Aorta (tissue), 5 donors: ENCODE data around the gene CREB3L2. TPM values are rescaled to one million over a fixed set of nuclear protein-coding genes. Genes with fewer than 3 reads are reported as not detected.

Source experiments
- ATAC-seq: fragments of 200-7000 bp; cut with Tn5 transposase; one replicate; pipeline ENCODE4 v1.9.1; 2022; ENCODE audit warnings: moderate library complexity; ENCODE audit not compliant: low FRiP score
- DNase-seq, 2 donors: peaks; one replicate each; pipeline ENCODE4 v3.0.0-alpha.2; 2020
- H3K27ac ChIP-seq, 2 donors: one replicate each; pipeline ENCODE4 v1.5.1; 2013; ENCODE audit warnings: low read length in 2 of 2, mild to moderate bottlenecking in 2 of 2, moderate library complexity in 2 of 2, control low read depth in 1 of 2, inconsistent platforms in 1 of 2, low read depth in 1 of 2
- H3K27me3 ChIP-seq, 2 donors: one replicate each; pipeline ENCODE4 v1.6.1; 2013; ENCODE audit warnings: control low read depth in 1 of 2, low read length in 1 of 2, mild to moderate bottlenecking in 1 of 2, moderate library complexity in 1 of 2; ENCODE audit not compliant: insufficient read depth in 2 of 2, control insufficient read depth in 1 of 2
- H3K36me3 ChIP-seq, 2 donors: one replicate each; pipeline ENCODE4 v1.6.1; 2013; ENCODE audit warnings: control low read depth in 1 of 2, low read length in 1 of 2, mild to moderate bottlenecking in 1 of 2; ENCODE audit not compliant: insufficient read depth in 2 of 2, control insufficient read depth in 1 of 2
- H3K4me1 ChIP-seq, 2 donors: one replicate each; pipeline ENCODE4 v1.6.1; 2013; ENCODE audit warnings: low read length in 2 of 2, control low read depth in 1 of 2, mild to moderate bottlenecking in 1 of 2, moderate library complexity in 1 of 2; ENCODE audit not compliant: insufficient read depth in 2 of 2, control insufficient read depth in 1 of 2
- H3K4me3 ChIP-seq, 2 donors: one replicate each; pipeline ENCODE4 v1.5.1; 2013; ENCODE audit warnings: low read length in 2 of 2, control low read depth in 1 of 2, mild to moderate bottlenecking in 1 of 2
- H3K9me3 ChIP-seq: one replicate; pipeline ENCODE4 v1.6.1; 2013; ENCODE audit warnings: mild to moderate bottlenecking, low read length; ENCODE audit not compliant: control insufficient read depth
- WGBS, 2 donors: extraction: QIAGEN DNeasy Blood & Tissue Kit; methylation state at CpG; one replicate each; pipeline ENCODE4 v1.1.7; 2013; 5-methylcytosine and 5-hydroxymethylcytosine counted together
- intact Hi-C, 2 donors: fragments of 100-400 bp; cut with DNase I; formaldehyde crosslinking; loops; one replicate each; pipeline versions ENCODE4 v1.14.2 to v1.15.0; 2022
- polyA plus RNA-seq, 2 donors: library from polyadenylated mRNA; stranded (reverse); fragments of 200-250 nt; gene quantifications; one replicate each; pipeline ENCODE4 v1.2.3, GENCODE V29; 2013
- total RNA-seq, 2 donors: library from RNA; stranded (reverse); fragmentation: NEBNext Ultra II Directional; extraction: Animal tissue kit (Norgen Biotek cat#: 25700); gene quantifications; one replicate each; pipeline ENCODE4 v1.2.1, GENCODE V29; 2021
- donor health status: healthy with polysubstance abuse.
- donor health status: Bipolar disorder and iron deficiency.
- donor health status: DM: no; HTN: no; CAD: no.
- donor health status: DM: no; HTN: no; CAD: no.
- donor health status: DM: yes; HTN: yes; CAD: no.

Gene CREB3L2
- total and polyA plus RNA-seq, 4 donors = 10.6 to 165 (median 73.7) TPM

DNA sequence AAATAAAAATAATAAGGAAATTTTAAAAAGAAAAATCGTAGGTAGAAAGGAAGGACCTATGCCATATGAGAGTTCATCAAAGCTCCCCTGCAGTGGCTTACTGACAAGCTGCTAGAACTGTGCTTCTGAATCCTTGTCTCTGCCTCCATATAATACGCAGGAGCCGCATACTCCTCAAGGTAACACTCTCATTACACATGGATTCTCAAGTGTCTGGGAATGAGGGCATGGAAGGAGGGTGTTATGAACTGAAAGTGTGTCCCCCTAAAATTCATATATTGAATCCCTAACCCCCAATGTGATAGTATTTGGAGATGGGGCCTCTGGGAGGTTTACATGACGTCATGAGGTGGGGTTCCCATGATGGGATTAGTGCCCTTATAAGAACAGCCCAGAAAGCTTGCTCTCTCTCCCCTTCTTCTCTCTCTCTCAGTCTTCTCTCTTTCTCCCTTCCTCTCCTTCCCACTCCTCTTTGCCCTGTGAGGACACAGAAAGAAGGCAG is 35.2 kb downstream of the CREB3L2 start:
- Histone ChIP-seq H3K36me3 (no peaks in the 10 kb centered on the region), H3K9me3 (no peaks in the 10 kb centered on the region), H3K27ac (peak overlapping the region; percentile 93 to 94), H3K4me3 (no peak overlapping the region), H3K4me1 (peaks cover 4 to 7% of the 10 kb centered on the region in 2 donors), H3K27me3 (no peaks in the 10 kb centered on the region)
- DNase-seq = no peak
- 43 to 46% methylated on average over 4 of the region's 4 CpGs for WGBS, 2 donors
- intact Hi-C loops = loop anchor here in 1 of 2 donors (5.0 kb wide), 1 partner anchor 36 kb away; the partner anchor contains the start of gene CREB3L2
- no peak for ATAC-seq

DNA sequence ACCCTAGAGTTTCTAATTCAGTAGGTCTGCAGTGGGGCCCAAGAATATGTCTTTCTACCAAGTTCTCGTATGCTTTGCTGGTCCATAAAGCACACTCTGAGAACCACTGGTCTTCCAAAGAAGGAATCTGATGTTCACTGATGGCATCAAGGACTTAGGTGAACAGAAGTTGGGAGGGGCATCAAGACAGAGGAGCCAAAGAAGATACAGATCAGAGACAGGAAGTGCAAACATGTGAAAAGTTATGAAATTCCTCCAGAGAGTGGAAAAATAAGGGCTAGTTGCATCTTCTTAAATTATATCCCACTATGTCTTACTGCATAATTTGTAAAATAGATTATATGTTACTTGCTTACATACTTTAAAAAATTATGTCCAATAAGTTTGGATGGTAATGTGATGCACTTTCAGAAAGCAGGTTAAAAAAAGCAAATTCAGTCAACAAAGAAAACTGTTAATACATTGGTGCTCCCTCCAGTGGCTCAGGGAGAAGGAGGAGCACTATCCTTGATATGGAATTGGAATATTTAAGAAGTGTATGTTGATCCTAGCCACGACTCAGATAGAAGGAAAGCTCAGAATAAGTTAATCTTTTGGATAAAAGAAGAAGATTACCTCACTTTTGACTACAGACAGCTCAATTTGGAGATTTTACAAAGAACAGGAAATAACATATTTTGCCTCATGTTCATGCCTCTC is 35.8 kb downstream of the CREB3L2 start:
- Histone ChIP-seq H3K36me3 (no peaks in the 10 kb centered on the region), H3K4me3 (no peak overlapping the region), H3K4me1 (peaks cover 4 to 7% of the 10 kb centered on the region in 2 donors), H3K27ac (peak overlapping the region; percentile 13 to 94), H3K9me3 (no peaks in the 10 kb centered on the region), H3K27me3 (no peaks in the 10 kb centered on the region)
- no peak for ATAC-seq
- WGBS, 2 donors = 27 to 32% methylated on average over 2 of the region's 2 CpGs
- intact Hi-C loops = loop anchor here in 1 of 2 donors (5.0 kb wide), 1 partner anchor 36 kb away; the partner anchor contains the start of gene CREB3L2
- no peak for DNase-seq

DNA sequence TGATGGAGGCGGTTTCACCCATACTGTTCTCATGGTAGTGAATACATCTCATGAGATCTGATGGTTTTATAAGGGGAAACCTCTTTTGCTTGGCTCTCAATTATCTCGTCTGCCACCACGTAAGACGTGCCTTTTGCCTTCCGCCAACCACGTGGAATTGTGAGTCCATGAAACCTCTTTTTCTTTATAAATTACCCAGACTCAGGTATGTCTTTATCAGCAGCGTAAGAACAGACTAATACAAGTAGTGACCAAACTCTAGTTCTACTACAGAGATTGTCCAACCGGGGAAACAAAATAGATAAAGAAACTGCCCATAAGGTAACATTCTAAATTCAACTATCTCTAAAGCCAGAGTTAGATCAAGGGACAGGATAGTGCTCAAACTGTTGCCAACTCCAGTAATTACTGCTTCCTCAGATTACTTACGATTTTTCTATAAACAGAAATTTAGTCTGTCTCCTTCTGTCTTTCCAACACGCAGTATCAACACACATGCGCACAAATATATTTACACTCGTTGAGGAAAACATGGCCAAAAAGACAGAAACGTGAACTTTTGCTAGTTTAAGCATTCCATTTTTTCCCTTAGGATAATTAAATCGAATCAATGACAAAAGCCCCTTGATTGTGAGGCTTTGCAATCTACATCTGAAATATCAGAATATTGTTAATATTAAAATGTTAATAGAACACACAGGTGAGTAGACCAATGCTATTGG is 36.9 kb downstream of the CREB3L2 start:
- no peak for DNase-seq
- WGBS, 2 donors = 64% methylated on average over 14 of the region's 14 CpGs
- no peaks in the 10 kb centered on the region for H3K36me3 ChIP-seq
- intact Hi-C loops = loop anchor here in 1 of 2 donors (5.0 kb wide), 1 partner anchor 37 kb away; the partner anchor contains the start of gene CREB3L2
- H3K4me3 ChIP-seq = no peak overlapping the region
- H3K4me1 ChIP-seq = peaks cover 4 to 7% of the 10 kb centered on the region in 2 donors
- no peaks in the 10 kb centered on the region for H3K27me3 ChIP-seq
- H3K27ac ChIP-seq = no peak overlapping the region
- ATAC-seq = no peak
- no peaks in the 10 kb centered on the region for H3K9me3 ChIP-seq

DNA sequence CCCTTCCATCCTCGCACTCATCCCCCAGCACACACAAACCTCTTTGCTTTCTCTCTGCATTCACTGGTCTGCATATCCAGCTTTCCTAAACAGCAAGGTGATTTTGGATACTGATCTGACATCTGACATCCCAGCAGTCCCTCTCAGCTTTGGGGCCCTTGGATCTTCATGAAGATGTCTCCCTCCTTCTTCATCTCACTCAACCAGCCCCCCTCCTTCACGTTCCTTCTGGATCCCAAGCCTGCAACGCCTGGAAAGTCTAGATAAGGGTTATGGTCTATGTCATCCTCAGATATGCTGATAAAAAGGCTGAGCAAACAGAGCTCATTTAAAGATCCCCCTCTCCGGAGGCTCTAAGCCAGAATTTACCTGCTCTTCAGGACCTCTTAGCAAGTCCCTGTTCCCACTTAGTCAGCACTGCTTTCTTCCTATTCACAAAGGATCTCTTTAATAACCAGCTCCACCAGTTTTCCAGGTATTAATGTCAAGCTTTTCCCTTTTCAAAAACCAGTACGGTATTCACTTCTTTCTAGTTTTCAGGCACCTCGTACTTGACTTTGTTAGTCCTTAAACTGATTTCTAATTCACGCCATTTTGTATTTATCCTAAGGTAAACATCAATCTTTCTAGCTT is 38.9 kb downstream of the CREB3L2 start:
- Histone ChIP-seq H3K4me1 (peaks cover 0 to 2% of the 10 kb centered on the region in 2 donors), H3K27ac (no peak overlapping the region)
- 37 to 39% methylated on average over 7 of the region's 7 CpGs for WGBS, 2 donors

DNA sequence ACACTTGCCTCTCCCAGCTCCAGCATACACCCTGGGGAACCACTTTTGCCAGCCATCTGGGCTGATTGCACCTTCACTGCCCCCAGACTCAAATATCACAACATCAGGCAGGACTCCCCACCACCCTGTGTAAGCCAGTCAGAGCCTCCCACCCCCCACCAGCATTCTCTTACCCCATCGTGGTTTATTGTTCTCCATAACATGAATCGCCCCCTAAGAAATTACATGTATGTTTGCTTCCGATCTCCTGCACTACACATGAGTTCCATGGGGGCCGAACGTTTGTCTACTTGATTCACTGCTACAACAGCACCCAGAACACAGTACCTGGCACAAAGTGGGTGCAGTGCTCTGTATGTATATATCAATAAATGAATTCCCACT is 39.4 kb downstream of the CREB3L2 start:
- Histone ChIP-seq H3K4me1 (no peaks in the 10 kb centered on the region), H3K27ac (no peak overlapping the region), H3K9me3 (no peaks in the 10 kb centered on the region), H3K36me3 (no peaks in the 10 kb centered on the region), H3K4me3 (no peak overlapping the region), H3K27me3 (no peaks in the 10 kb centered on the region)
- WGBS, 2 donors = 64% methylated on average over 5 of the region's 5 CpGs
- intact Hi-C loops = no loop called here
- DNase-seq (no peak), ATAC-seq (no peak)

More for the DNA sequence above, 38.9 kb downstream of the CREB3L2 start:
- no peak for DNase-seq
- Histone ChIP-seq H3K36me3 (no peaks in the 10 kb centered on the region), H3K27me3 (no peaks in the 10 kb centered on the region), H3K9me3 (no peaks in the 10 kb centered on the region), H3K4me3 (no peak overlapping the region)
- intact Hi-C loops = no loop called here
- ATAC-seq = no peak

DNA sequence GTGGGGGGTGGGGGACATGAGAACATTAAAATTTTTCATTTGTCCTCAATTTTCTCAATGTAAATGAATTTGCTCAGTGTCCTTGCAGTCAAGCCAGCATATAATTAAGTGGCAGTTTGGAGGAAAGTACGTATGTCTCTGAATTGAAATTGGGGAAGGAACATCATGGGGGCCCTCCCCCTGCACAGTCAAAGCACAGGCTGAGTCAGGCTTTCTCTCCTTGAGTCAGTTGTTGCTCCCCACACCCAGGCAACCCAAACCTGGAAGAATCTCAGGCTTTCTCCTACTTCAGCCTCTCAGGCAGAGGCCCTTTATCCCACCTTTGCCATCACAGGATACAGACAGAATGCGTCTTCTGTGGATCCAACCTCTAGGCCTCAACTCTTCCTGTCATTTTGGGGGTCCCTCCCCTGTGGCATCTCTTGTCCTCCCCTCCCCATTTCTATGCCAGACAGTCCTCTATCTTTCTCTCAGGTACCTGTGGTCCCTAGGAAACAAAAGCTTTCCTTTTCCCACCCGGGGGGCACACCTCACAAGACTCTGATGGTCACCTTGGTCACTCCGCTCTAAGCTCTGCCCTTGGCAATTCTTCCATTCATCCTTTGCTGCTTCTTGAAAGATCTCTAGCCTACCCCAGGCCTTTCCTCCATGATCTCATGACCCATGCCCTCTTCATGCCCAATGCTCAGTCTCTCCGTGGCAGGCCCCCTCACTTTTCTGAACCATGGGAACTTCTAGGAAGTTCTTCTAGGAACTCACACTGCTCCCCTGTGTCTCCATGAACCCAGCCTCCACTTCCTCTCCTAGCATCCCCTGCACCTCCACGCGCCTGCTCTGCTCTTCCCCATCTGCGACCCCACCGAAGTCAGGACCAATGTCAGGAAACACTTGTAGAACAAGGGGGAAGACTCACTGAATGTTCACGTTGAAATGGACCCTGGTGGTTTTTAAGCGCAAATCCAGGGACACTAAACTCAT is 40.4 kb downstream of the CREB3L2 start:
- intact Hi-C loops = no loop called here
- DNase-seq (peak in 1 of 2 donors; percentile 72), ATAC-seq (no peak)
- Histone ChIP-seq H3K4me1 (peaks cover 2 to 9% of the 10 kb centered on the region in 2 donors), H3K9me3 (no peaks in the 10 kb centered on the region), H3K27me3 (no peaks in the 10 kb centered on the region), H3K36me3 (no peaks in the 10 kb centered on the region), H3K27ac (peak overlapping the region in 1 of 2 donors; percentile 11), H3K4me3 (no peak overlapping the region)
- 84 to 85% methylated on average over 11 of the region's 11 CpGs for WGBS, 2 donors

DNA sequence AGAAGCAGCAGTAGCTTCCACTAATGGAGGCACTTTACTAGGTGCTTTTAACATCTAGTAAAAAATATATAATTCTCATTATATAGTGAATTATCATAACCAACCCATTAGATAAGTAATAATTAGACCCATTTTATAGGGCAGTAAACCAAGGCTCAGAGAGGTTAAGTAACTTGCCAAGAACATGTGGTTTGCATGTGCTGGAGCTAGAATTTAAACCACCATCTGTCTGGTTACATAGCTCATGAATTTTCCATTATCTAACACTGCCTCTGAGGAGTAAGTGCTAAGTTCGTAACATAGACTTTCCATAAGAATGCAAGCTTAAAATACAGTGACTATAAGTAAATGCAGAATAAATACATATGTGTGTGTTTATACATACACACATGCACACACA is 41.9 kb downstream of the CREB3L2 start:
- Histone ChIP-seq H3K9me3 (no peaks in the 10 kb centered on the region), H3K36me3 (no peaks in the 10 kb centered on the region), H3K27ac (no peak overlapping the region), H3K4me1 (peaks cover 4 to 21% of the 10 kb centered on the region in 2 donors), H3K27me3 (no peaks in the 10 kb centered on the region), H3K4me3 (no peak overlapping the region)
- intact Hi-C loops = no loop called here
- 67 to 85% methylated on average over 1 of the region's 1 CpG for WGBS, 2 donors
- DNase-seq (no peak), ATAC-seq (no peak)
